Measurements from ENCODE around the gene BBX.

DNA sequence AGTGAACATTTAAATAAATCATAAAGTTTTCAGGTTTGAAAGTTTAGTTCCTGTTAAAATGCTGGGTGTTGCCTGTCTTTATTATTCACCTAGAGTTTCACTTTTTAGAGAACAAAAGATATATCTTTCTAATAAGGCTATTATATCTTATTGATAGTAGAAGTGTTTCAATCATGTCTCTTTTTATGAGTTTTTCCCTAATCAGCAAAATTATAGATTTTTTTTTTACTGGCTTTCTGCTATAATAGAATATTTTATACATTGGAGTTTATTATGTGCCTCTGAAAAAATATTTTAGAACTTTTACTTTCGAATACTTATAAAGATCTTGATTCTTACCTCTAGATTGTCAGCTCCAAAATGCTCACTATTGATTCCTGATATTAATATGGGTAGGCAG is 131.5 kb downstream of the BBX start:
- TF ChIP-seq POLR2A (IDR thresholded peaks at IDR 0.05; ENCODE audit: low read depth, low read length): no peak
- no peak for TF ChIP-seq SPI1 (IDR thresholded peaks at IDR 0.05; ENCODE audit: low read depth, low read length)
- TF ChIP-seq TAF1 (IDR thresholded peaks at IDR 0.05; ENCODE audit: low read depth, low read length): no peak
- no peak for TF ChIP-seq POLR2AphosphoS5 (IDR thresholded peaks at IDR 0.05; ENCODE audit: low read depth, low read length)
- no peak for TF ChIP-seq POU2F2 (IDR thresholded peaks at IDR 0.05; ENCODE audit: low read depth, low read length)
- no peak for TF ChIP-seq PAX5 (IDR thresholded peaks at IDR 0.05; ENCODE audit: insufficient read depth, low read length, severe bottlenecking)
